Testis (tissue), 3 donors: ENCODE data around the gene SNX20. TPM values are rescaled to one million over a fixed set of nuclear protein-coding genes. Genes with fewer than 3 reads are reported as not detected.

Experiments
- DNase-seq: peaks from one replicate; pipeline ENCODE4 v3.0.0-alpha.2; 2019
- H3K27ac ChIP-seq, 2 donors: fragments of 200-600 bp; sonication (generic); one replicate each; pipeline ENCODE4 v1.5.1; 2019
- H3K27me3 ChIP-seq: fragments of 200-600 bp; sonication (generic); one replicate; pipeline ENCODE4 v1.5.1; 2019
- H3K36me3 ChIP-seq: fragments of 200-600 bp; sonication (generic); one replicate; pipeline ENCODE4 v1.5.1; 2017; ENCODE audit warnings: low read depth; ENCODE audit errors: missing control alignments
- H3K4me1 ChIP-seq: fragments of 200-600 bp; sonication (generic); one replicate; pipeline ENCODE4 v1.5.1; 2019
- H3K4me3 ChIP-seq, 2 donors: fragments of 200-600 bp; sonication (generic); one replicate each; pipeline ENCODE4 v1.5.1; 2017 to 2019
- H3K9me3 ChIP-seq: fragments of 200-600 bp; sonication (generic); one replicate; pipeline ENCODE4 v1.5.1; 2017
- CTCF ChIP-seq, 3 experiments: fragments of 450-650 bp in 2 of 3; fragments of 200-600 bp in 1 of 3; sonication (generic) in 1 of 3; IDR thresholded peaks; one replicate each; pipeline ENCODE4 v1.5.1; 2016 to 2019; ENCODE audit warnings: antibody characterized with exemption in 3 of 3, mild to moderate bottlenecking in 2 of 3, moderate library complexity in 1 of 3
- POLR2A ChIP-seq: fragments of 450-650 bp; IDR thresholded peaks from one replicate; pipeline ENCODE4 v1.6.1; 2017; ENCODE audit warnings: antibody characterized with exemption, mild to moderate bottlenecking, moderate library complexity
- WGBS, 2 donors: methylation state at CpG; one replicate each; pipeline ENCODE4 v1.1.5; 2018; 5-methylcytosine and 5-hydroxymethylcytosine counted together
- intact Hi-C: fragments of 100-400 bp; cut with DNase I; formaldehyde crosslinking; loops from one replicate; pipeline ENCODE4 v1.15.1; 2023; ENCODE audit warnings: low total_unique reads
- polyA plus RNA-seq: library from polyadenylated mRNA; stranded (reverse); fragments of 350-450 nt; fragmentation: Illumina TruSeq; extraction: RNeasy Lipid Tissue Mini Kit (QIAGEN cat#74804); gene quantifications from one replicate; pipeline ENCODE4 v1.2.3, GENCODE V29; 2014; ENCODE audit warnings: low read depth, low replicate concordance; ENCODE audit not compliant: insufficient read depth
- total RNA-seq, 2 donors: library from RNA; depleted of rRNA; stranded (reverse); fragments of >200 nt; gene quantifications; one replicate each; pipeline ENCODE4 v1.2.3, GENCODE V29; 2016

The SNX20 gene
- total and polyA plus RNA-seq, 3 donors from 2014 or later = 0.63 to 2.1 (median 1.8) TPM

DNA sequence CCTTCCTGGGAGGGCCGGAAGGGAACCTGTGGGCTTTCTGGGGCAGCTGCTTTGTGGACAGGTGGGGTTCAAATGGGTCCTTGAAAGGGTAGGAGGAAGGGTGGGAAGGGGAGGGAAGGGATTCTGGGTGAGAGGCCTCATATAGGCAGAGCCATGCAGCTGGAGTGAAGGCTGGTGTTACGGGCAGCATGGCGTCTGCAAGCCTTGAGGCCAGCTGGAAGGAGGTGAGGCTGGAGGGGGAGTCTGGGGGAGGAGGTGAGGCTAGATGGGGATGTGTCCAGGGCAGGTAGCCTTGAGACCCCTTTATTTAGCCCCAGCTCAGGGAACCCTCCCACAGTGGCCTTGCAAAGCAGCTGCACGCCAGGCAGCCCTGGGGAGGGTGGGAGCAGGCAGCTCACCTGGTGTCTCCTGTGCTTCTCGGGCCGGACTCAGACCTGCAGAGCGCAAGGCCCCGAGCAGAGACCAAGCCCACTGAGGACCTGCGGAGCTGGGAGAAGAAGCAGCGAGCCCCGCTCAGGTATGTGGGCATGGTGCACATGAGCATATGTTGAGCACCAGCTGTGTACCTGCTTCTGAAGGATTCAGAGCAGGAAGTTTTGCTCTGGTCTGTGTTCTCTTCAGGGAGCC lies 50.6 kb downstream of the SNX20 start:
- TF ChIP-seq POLR2A (no peak), CTCF (IDR thresholded peaks at IDR 0.05) (no peak)
- H3K4me1 ChIP-seq = no peaks in the 10 kb centered on the region
- no peaks in the 10 kb centered on the region for H3K27me3 ChIP-seq
- intact Hi-C loops = no loop called here
- no peak overlapping the region for H3K4me3 ChIP-seq
- H3K9me3 ChIP-seq = no peaks in the 10 kb centered on the region
- no peak for DNase-seq
- 87 to 91% methylated on average over 5 to 11 of the region's 11 CpGs for WGBS, 2 donors
- no peaks in the 10 kb centered on the region for H3K36me3 ChIP-seq
- no peak overlapping the region for H3K27ac ChIP-seq

GRCh38 chr16:50629334-50629733 lies 51.8 kb downstream of the SNX20 start:
- H3K9me3 ChIP-seq = no peaks in the 10 kb centered on the region
- H3K27me3 ChIP-seq = no peaks in the 10 kb centered on the region
- intact Hi-C loops = no loop called here
- TF ChIP-seq CTCF (IDR thresholded peaks at IDR 0.05) (no peak), POLR2A (no peak)
- H3K27ac ChIP-seq = no peak overlapping the region
- no peaks in the 10 kb centered on the region for H3K4me1 ChIP-seq
- H3K36me3 ChIP-seq = no peaks in the 10 kb centered on the region
- 91% methylated on average over 4 of the region's 4 CpGs for WGBS, 2 donors
- no peak overlapping the region for H3K4me3 ChIP-seq
- no peak for DNase-seq

DNA sequence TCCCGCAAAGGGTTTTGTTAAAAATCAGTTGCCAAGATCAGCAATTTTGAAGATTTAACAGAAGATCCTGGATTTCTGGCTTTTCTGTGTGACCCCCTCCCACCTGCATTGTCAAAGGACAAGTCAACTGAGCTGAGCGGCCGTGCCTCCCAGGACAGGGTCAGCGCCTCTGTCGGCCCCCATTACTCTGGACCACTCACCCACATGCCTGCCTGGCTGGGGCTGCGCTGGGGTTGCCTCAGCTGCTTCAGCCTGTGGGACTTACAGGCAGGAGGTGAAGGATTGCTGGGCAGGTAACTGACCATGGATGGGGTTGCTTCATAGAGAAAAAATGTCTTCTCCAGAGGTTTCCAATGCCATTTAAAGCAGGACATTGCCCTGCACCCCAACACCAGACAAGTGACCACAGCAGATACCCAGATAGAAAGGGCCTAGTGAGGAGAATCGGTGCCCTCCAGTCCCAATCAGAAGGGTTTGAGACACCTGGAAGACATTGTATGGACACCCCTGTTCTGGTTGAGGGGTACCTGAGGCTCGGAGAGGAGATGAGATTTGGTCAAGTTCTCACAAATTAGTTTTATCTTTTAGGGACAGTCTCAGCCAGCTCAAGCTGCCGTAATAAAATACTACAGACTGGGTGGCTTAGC lies 52.8 kb downstream of the SNX20 start:
- H3K36me3 ChIP-seq = no peaks in the 10 kb centered on the region
- H3K9me3 ChIP-seq = no peaks in the 10 kb centered on the region
- no peak overlapping the region for H3K27ac ChIP-seq
- WGBS, 2 donors = 93 to 94% methylated on average over 6 to 9 of the region's 9 CpGs
- TF ChIP-seq POLR2A (no peak), CTCF (IDR thresholded peaks at IDR 0.05) (no peak)
- no peaks in the 10 kb centered on the region for H3K4me1 ChIP-seq
- DNase-seq = no peak
- no peaks in the 10 kb centered on the region for H3K27me3 ChIP-seq
- intact Hi-C loops = no loop called here
- H3K4me3 ChIP-seq = no peak overlapping the region

DNA sequence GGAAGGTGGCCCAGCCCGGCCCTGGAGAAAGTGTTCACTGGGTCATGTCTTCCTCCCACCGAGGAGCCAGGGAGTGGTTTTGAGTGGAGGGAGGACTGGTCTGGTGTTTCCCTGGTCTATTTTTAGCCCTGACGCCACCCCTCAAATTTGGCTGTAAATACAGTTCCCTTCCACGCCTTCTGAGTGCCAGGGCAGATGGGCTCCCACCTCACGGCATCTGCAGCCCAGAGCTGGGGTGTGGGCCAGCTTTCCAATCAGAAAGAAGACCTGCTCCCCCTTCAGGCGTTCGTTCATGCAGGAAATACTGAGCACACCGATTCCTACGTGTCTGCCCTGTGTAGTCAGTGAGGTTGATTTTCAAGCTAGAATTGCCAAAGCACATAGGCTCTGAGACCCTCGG lies 53.7 kb downstream of the SNX20 start:
- H3K27ac ChIP-seq = no peak overlapping the region
- peak; percentile 72 for DNase-seq
- no peak overlapping the region for H3K4me3 ChIP-seq
- intact Hi-C loops = no loop called here
- TF ChIP-seq CTCF (IDR thresholded peaks at IDR 0.05) = peak; percentile 28 to 40 (median 38)
- no peak for TF ChIP-seq POLR2A
- H3K27me3 ChIP-seq = no peaks in the 10 kb centered on the region
- 12 to 36% methylated on average over 7 to 10 of the region's 10 CpGs for WGBS, 2 donors
- H3K9me3 ChIP-seq = no peaks in the 10 kb centered on the region
- H3K36me3 ChIP-seq = no peaks in the 10 kb centered on the region
- H3K4me1 ChIP-seq = no peaks in the 10 kb centered on the region

GRCh38 chr16:50626868-50627267 lies 54.2 kb downstream of the SNX20 start:
- no peak for DNase-seq
- Histone ChIP-seq H3K36me3 (no peaks in the 10 kb centered on the region), H3K9me3 (no peaks in the 10 kb centered on the region), H3K27ac (no peak overlapping the region), H3K27me3 (no peaks in the 10 kb centered on the region), H3K4me1 (no peaks in the 10 kb centered on the region), H3K4me3 (no peak overlapping the region)
- WGBS, 2 donors = 49 to 68% methylated on average over 4 of the region's 4 CpGs
- intact Hi-C loops = no loop called here
- no peak for TF ChIP-seq POLR2A
- TF ChIP-seq CTCF (IDR thresholded peaks at IDR 0.05) = no peak
